ENCODE measurements around the gene SRSF12. TPM values are rescaled to one million over a fixed set of nuclear protein-coding genes. Genes with fewer than 3 reads are reported as not detected.

SRSF12 gene

DNA sequence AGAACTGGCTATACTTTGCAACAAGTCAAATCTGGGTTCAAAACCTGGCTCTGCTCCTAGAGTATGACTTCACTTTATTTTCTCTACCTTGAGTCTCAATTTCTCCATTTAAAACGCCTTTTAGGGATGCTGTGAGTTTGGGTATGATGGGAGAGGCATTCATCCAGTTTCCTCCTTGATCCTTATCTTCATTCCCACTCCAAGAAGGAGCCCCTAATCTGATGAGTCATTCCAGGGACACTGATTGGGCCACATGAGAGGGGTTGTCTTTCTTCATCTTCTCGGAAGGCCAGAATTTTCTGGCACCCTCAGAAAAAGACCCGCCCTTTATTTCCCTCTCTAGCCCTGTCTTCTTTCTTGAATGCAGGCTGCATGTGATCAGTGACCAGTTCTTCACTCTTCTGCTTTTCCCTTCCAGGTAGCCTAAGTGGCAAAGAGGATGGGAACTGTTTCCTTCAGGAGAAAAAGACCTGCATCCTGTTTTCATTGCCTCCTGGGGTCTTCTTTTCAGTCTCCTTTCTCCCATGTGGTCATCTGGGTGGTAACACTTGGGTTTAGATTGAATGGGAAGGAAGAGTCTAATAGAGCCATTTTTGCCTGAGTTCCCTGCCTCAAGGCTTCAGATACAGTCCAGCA, 69.5 kb downstream of the SRSF12 start:
- Histone ChIP-seq H3K23ac (ENCODE audit: low read length) (no peak overlapping the region), H3K9ac (ENCODE audit: low read length) (no peak overlapping the region), H3K4ac (ENCODE audit: low read depth, low read length) (no peak overlapping the region), H2BK5ac (ENCODE audit: low read length) (no peak overlapping the region), H3K27me3 (ENCODE audit: insufficient read depth, low read length, poor library complexity) (no peaks in the 10 kb centered on the region), H3K79me1 (ENCODE audit: low read length) (no peaks in the 10 kb centered on the region), H3K4me2 (ENCODE audit: low read length) (no peak overlapping the region), H2BK120ac (ENCODE audit: low read depth, low read length) (no peak overlapping the region), H3K56ac (ENCODE audit: low read length) (no peak overlapping the region), H2BK15ac (replicated peaks; ENCODE audit: low read depth) (no peak overlapping the region), H4K5ac (ENCODE audit: low read length) (no peak overlapping the region), H4K8ac (ENCODE audit: low read depth, low read length) (no peak overlapping the region), H3K79me2 (ENCODE audit: control insufficient read depth, insufficient read depth, low read length) (no peaks in the 10 kb centered on the region), H3K4me3 (ENCODE audit: low read length) (no peak overlapping the region), H2AK5ac (ENCODE audit: low read length) (no peak overlapping the region), H3K4me1 (ENCODE audit: control insufficient read depth, low read depth, low read length) (no peaks in the 10 kb centered on the region), H3K18ac (ENCODE audit: low read length) (no peak overlapping the region), H3K27ac (ENCODE audit: low read depth, low read length) (no peak overlapping the region), H3K36me3 (ENCODE audit: control insufficient read depth, insufficient read depth, low read length) (no peaks in the 10 kb centered on the region)
- WGBS (ENCODE audit: extremely low coverage, insufficient coverage, low lambda C conversion rate), result no CpG with 5 or more reads among the region's 3 CpGs
- peak; percentile 47 for DNase-seq

DNA sequence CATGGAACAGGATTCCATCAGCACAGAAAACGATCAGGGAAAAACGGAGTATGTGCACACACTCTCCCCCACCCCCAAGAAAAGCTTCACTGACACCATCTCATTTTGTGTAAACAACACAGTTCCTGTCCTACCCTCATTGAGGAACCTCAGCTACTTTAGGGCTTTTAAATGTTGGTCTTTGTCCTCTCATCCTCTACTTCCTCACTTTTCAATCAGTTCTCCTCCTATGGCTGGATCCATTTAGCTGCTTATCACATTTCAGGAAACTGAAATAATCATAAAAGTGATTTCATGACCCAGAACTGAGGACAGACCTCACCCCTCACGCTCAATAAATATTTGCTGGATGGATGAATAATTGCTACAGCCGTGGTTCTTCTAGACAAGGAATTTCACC, 70.4 kb downstream of the SRSF12 start:
- H3K23ac ChIP-seq (ENCODE audit: low read length), result no peak overlapping the region
- H4K8ac ChIP-seq (ENCODE audit: low read depth, low read length), result no peak overlapping the region
- no CpG with 5 or more reads among the region's 4 CpGs for WGBS (ENCODE audit: extremely low coverage, insufficient coverage, low lambda C conversion rate)
- H3K4me1 ChIP-seq (ENCODE audit: control insufficient read depth, low read depth, low read length), result no peaks in the 10 kb centered on the region
- H2AK5ac ChIP-seq (ENCODE audit: low read length), result no peak overlapping the region
- no peak overlapping the region for H3K4me2 ChIP-seq (ENCODE audit: low read length)
- H3K18ac ChIP-seq (ENCODE audit: low read length), result no peak overlapping the region
- H3K79me2 ChIP-seq (ENCODE audit: control insufficient read depth, insufficient read depth, low read length), result no peaks in the 10 kb centered on the region
- no peak overlapping the region for H3K4ac ChIP-seq (ENCODE audit: low read depth, low read length)
- no peak overlapping the region for H3K27ac ChIP-seq (ENCODE audit: low read depth, low read length)
- H3K56ac ChIP-seq (ENCODE audit: low read length), result no peak overlapping the region
- no peaks in the 10 kb centered on the region for H3K79me1 ChIP-seq (ENCODE audit: low read length)
- H2BK15ac ChIP-seq (replicated peaks; ENCODE audit: low read depth), result no peak overlapping the region
- H2BK120ac ChIP-seq (ENCODE audit: low read depth, low read length), result no peak overlapping the region
- DNase-seq, result no peak
- H3K36me3 ChIP-seq (ENCODE audit: control insufficient read depth, insufficient read depth, low read length), result no peaks in the 10 kb centered on the region
- H2BK5ac ChIP-seq (ENCODE audit: low read length), result no peak overlapping the region
- no peaks in the 10 kb centered on the region for H3K27me3 ChIP-seq (ENCODE audit: insufficient read depth, low read length, poor library complexity)
- no peak overlapping the region for H3K4me3 ChIP-seq (ENCODE audit: low read length)
- no peak overlapping the region for H4K5ac ChIP-seq (ENCODE audit: low read length)
- H3K9ac ChIP-seq (ENCODE audit: low read length), result no peak overlapping the region

Small RNAs within 50 kb of the gene (small RNA-seq; reads per million reads assigned to genes)
- not detected for gene RN7SL336P (ENCODE audit: insufficient read depth)
- 0.72 reads per million for gene RNU2-61P (ENCODE audit: insufficient read depth)
